ENCODE results near the gene CNOT1. TPM values are rescaled to one million over a fixed set of nuclear protein-coding genes. Genes with fewer than 3 reads are reported as not detected.
"Not testable (repeated sequence)": the region's sequence is repeated elsewhere in the genome, so short reads cannot be mapped to it uniquely, and the experiment has no call there.

Gene CNOT1
- total RNA-seq, 2 donors from 2014 or later = 208 to 236 TPM

- no peak for DNase-seq
- intact Hi-C loops (cut with DNase I, micrococcal nuclease) = loop anchor here in 1 of 2 donors (10.0 kb wide), 1 partner anchor 164 kb away; no protein-coding TSS in a partner anchor
- ATAC-seq = no peak
Measured at GRCh38 chr16:58498341-58499091, 131.1 kb downstream of the CNOT1 start.

DNA sequence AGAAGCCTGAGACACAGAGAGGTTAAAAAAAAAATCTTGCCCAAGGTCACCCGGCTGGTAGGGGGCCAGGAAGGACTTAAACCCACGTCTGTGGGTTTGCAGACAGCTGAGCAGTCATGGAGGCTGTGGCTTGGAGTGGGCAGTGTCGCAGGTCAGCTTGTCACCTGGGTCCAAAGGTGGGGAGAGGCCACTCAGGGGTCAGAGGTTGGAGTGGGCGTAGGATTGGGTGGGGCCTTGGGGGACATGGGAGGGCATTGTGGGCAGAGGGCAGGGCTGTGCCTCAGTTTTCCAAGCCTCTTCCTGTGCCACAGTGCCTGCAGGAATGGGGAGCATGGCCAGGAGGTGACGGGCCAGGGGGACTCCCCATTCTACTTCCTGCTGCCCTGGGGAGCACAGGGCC is 131.7 kb downstream of the CNOT1 start:
- intact Hi-C loops (cut with DNase I, micrococcal nuclease) = loop anchor here in 1 of 2 donors (10.0 kb wide), 1 partner anchor 163 kb away; no protein-coding TSS in a partner anchor
- no peak for ATAC-seq

DNA sequence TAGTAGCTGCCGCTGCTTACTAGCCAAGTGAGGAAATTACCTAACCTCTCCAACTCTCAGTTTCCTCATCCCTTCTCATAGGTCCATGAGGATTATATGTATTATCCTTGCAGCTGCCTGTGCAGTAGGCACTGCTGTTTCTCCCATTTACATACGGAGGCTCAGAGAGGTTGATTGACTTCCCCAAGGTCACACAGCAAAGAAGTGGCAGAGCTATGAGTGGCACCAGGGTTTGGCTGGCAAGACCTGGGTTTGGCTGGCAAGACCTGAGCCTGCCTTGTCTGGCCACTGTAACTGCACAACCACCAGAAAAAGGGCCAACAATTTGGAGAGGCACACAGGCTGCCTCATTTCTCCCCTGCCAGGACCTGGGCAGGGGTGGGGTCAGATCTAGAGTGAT is 132.2 kb downstream of the CNOT1 start:
- no peak for ATAC-seq
- no peak for DNase-seq
- intact Hi-C loops (cut with DNase I, micrococcal nuclease) = loop anchor here in 1 of 2 donors (10.0 kb wide), 1 partner anchor 163 kb away; no protein-coding TSS in a partner anchor

More for the DNA sequence above, 131.7 kb downstream of the CNOT1 start:
- no peak for DNase-seq

- DNase-seq = no peak
- no peak for ATAC-seq
- intact Hi-C loops (cut with DNase I, micrococcal nuclease) = loop anchor here in 1 of 2 donors (10.0 kb wide), 1 partner anchor 161 kb away; no protein-coding TSS in a partner anchor
Measured at GRCh38 chr16:58495521-58496331, 133.9 kb downstream of the CNOT1 start.

DNA sequence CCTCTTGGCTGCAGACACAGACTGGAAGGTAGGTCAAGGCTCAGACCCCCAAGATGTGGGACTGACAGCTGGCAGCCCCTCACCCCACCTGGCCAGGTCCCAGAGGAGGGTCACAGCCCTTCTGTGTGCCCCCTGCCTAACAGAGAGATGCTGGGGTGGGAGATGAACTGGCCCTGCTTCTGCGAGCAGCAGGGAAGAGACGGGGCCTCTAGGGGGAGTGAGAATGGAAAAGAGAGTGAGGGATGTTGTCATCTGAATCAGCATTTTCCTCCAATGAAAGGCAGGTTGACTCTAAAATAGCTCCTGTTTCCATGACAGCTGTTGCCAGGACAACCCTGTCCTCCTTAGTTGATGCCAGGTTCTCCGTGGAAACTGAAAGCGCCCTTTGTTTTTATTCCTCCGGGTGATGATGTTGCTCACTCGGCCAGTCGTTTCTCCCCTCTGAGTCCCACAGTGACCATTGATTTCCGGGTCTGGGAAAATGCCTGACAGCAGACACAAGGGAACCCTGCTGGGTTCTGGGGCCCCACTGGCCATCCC is 134.6 kb downstream of the CNOT1 start:
- ATAC-seq (peak; percentile 35), DNase-seq (peak; percentile 59 to 60)
- intact Hi-C loops (cut with DNase I, micrococcal nuclease) = loop anchor here in 1 of 2 donors (10.0 kb wide), 1 partner anchor 160 kb away; no protein-coding TSS in a partner anchor

- intact Hi-C loops (cut with DNase I, micrococcal nuclease) = loop anchor here in 1 of 2 donors (10.0 kb wide), 1 partner anchor 159 kb away; no protein-coding TSS in a partner anchor
- DNase-seq (no peak), ATAC-seq (no peak)
Measured at GRCh38 chr16:58493756-58494431, 135.7 kb downstream of the CNOT1 start.

DNA sequence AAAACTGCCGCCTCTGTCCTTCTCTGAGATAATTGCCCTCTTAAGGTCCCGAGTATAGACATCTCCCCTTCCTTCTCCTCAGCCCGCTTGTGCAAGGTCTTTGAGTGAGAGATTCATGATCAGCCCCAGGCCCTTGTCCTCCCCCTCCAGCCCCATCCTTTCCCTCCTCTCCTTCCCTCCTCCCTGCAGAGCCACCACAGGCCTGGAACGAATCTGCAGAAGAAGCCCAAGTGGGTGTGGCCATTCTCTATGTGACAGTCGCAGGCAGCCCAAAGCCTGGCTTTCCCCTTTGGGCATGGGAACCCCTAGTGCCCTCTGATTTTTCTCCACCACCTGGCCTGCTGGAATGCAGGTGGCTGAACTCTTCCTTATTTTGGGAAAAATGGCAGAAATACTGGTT is 136.9 kb downstream of the CNOT1 start:
- DNase-seq = no peak
- intact Hi-C loops (cut with DNase I, micrococcal nuclease) = loop anchor here in 1 of 2 donors (10.0 kb wide), 1 partner anchor 158 kb away; no protein-coding TSS in a partner anchor

DNA sequence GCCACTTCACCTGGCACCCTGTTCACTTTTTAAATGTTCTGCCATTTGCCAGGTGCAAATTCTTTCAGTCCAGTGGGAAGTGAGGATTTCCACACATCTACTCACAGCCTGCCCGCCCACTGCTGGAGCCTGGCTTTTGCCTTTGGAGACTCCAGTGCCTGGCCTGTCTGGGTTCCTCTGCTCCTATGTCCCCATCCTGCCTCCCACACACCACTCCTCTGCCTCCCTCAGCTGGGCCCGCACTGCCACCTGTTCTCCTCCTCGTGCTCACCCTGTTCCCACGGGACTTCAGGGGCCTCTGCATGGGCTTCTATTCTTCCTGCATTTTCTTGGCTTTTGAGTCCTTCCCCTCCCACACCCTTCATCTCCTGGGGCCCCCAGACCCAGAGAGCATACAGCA is 137.6 kb downstream of the CNOT1 start:
- DNase-seq = no peak
- no peak for ATAC-seq
- intact Hi-C loops (cut with DNase I, micrococcal nuclease) = loop anchor here in 1 of 2 donors (10.0 kb wide), 1 partner anchor 157 kb away; no protein-coding TSS in a partner anchor

More for the DNA sequence above, 136.9 kb downstream of the CNOT1 start:
- peak; percentile 42 for ATAC-seq

GRCh38 chr16:58490539-58490938 is 139.1 kb downstream of the CNOT1 start:
- not testable (repeated sequence) for DNase-seq, ATAC-seq
- intact Hi-C loops (cut with DNase I, micrococcal nuclease) = loop anchor here in 1 of 2 donors (10.0 kb wide), 1 partner anchor 156 kb away; no protein-coding TSS in a partner anchor

DNA sequence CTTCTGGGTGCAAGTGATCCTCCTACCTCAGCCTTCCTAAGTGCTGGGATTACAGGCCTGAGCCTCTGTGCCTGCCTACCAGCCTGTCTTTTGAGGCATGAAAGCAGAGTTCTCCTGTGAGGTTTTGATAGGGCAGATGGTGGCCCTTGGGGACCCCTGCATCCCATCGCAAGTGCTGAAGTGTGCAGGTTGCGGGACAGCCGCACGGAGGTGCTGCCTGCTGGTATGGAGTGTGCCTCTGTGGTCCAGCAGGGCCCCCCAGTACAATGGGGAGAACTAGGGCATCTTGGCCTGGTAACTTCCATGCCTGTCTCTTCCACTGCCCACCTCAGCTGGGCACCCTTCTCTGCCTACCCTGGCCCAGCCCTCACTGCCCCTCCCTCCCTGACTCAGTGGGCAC is 139.6 kb downstream of the CNOT1 start:
- intact Hi-C loops (cut with DNase I, micrococcal nuclease) = loop anchor here in 1 of 2 donors (10.0 kb wide), 1 partner anchor 155 kb away; no protein-coding TSS in a partner anchor
- ATAC-seq = no peak
- DNase-seq = no peak

GRCh38 chr16:58488531-58488930 is 141.1 kb downstream of the CNOT1 start:
- intact Hi-C loops (cut with DNase I, micrococcal nuclease) = no loop called here
- ATAC-seq (no peak), DNase-seq (no peak)

DNA sequence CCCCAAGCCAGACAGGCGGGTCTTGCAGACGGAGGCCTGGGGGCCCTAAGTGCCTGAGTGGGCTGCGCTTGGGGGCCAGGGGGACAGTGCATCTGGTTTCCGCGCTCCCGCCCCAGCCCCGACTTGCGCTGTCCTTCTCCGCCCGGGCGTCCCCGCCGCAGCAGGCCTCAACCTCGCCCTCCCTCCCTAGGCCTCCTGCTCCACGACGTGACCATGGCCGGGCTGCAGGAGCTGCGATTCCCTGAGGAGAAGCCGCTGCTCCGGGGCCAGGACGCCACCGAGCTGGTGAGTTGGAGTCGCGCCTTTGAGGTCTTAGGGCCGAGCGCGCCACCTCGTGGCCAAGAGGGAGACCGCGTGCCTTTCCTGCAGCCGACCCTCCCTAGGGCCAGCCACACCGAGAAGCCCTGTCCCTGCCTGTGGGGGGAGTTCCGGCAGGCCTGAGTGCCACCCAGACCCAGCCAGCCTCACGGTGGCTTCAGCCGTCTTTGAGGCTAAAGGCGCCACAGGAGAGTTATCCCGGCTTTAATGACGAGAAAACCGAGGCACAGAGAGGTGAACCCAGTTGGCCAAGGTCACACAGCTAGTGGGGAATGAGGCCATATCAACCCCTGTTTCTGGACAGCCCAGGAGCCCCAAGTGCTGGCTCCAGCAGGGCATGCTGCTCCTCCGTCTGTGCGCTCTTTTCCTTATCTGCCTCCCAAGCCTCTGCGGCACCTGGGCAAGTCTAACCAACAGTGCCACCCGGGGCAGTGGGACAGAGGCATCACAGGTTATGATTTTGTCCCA is 141.9 kb downstream of the CNOT1 start:
- ATAC-seq (peak; percentile 95), DNase-seq (peak; percentile 58 to 85)
- intact Hi-C loops (cut with DNase I, micrococcal nuclease) = loop anchor here in 1 of 2 donors (2.0 kb wide), 1 partner anchor 151 kb away; no protein-coding TSS in a partner anchor

DNA sequence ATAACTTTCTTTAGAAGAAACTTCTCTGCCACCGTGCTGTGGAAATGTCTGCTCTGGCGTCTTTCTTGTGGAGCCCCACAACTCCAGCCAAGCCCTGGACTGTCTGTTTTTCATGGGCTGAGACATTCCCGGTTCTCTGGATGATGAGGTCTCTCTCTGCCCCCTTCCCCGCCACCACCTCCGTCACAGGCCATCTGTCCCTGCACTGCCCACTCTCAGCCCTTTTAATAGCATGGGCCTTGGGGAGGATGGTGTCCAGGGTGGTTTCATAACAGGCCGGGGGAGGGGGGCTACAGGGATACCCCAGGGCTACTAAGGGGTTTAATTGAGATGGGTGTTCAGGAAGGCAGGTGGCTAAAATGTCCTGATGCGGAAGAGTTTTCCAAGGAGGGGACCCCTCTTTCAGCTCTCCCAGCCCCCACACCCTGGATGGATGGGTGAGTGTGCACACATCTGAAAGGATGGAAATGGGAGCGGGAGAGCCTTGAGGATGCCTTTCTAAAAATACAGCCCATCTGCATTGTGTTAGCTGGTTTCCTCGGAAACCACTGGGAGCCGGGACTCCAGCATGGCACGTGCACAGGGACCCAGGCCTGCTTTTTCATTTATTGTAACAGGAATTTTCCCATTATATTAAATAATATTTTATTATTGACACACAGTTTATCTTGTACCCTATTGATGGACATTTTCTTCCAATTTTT is 144.3 kb downstream of the CNOT1 start:
- ATAC-seq = no peak
- DNase-seq = no peak
- intact Hi-C loops (cut with DNase I, micrococcal nuclease) = no loop called here

DNA sequence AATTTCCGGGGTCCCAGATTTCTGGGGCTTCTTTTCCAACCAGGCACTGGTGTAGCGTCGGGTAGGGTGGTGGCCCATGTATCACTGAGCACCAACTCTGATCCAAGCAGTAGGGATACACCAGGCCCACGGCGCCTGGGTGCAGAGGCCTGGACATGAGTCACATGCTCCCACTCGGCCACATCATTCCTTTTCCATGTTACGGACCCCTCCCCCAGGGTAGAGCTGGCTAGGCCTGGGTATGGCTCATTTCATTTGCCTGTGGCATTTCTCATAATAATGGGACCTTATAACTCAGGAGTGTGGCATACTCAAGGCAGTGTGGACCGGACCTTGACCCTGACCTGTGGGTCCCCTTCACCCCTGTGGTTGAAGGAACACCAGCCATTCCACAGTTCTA is 147.7 kb downstream of the CNOT1 start:
- DNase-seq (no peak), ATAC-seq (no peak)
- intact Hi-C loops (cut with DNase I, micrococcal nuclease) = no loop called here

DNA sequence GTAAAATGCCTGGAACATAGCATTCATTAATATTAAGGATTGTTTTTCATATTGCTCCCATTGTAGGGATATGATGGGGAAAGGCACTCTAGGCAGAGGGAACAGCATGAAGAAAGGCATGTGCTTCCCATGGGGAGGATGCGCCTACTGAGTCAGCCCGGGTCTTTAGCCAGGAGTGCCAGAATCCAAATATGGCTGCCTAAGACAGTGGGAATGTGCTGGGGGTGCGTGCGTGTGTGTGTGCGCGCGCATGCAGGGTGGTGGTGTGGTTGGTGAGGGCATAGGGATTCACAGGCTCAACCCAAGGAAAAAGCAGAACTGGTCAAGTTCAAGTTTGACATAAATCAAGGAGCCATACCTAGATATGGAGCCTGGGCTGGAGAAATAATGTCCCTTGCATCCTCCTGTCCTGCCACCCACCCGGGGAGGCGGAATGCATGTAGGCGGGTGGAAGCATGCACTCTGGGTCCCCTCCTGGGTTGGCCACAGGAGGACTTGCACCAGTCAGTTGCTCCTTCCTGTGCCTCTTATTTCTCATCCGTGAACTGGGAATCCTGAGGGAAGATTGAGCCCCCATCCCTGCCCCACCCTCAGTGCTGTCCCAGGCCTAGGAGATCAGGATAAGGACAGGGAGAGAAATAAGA is 148.3 kb downstream of the CNOT1 start:
- DNase-seq = no peak
- no peak for ATAC-seq
- intact Hi-C loops (cut with DNase I, micrococcal nuclease) = no loop called here

- DNase-seq (no peak), ATAC-seq (no peak)
- intact Hi-C loops (cut with DNase I, micrococcal nuclease) = no loop called here
Measured at GRCh38 chr16:58478427-58478826, 151.2 kb downstream of the CNOT1 start.

- intact Hi-C loops (cut with DNase I, micrococcal nuclease) = no loop called here
- ATAC-seq (no peak), DNase-seq (no peak)
Measured at GRCh38 chr16:58476791-58477190, 152.8 kb downstream of the CNOT1 start.

Measured in left colon (tissue), 2 donors.